Neural cell (in vitro differentiated cells): ENCODE data around the gene LY6G5C. TPM values are rescaled to one million over a fixed set of nuclear protein-coding genes. Genes with fewer than 3 reads are reported as not detected.

Experiments used
- H2AFZ ChIP-seq: fragments of 200-600, 300-800 bp; sonication (generic), shearing (Covaris generic); 2 replicates; pipeline ENCODE4 v1.6.0; 2014; ENCODE audit warnings: low read depth, mild to moderate bottlenecking, antibody characterized with exemption, low read length, moderate library complexity
- H3F3A ChIP-seq: fragments of 200-600 bp; shearing (Covaris generic); 2 replicates; pipeline ENCODE4 v1.6.1; 2016; ENCODE audit warnings: mild to moderate bottlenecking, moderate library complexity, mixed read lengths, antibody characterized with exemption, low read length; ENCODE audit not compliant: insufficient read depth, poor library complexity, severe bottlenecking
- H3K27ac ChIP-seq: fragments of 200-600, 300-800 bp; sonication (generic), shearing (Covaris generic); 2 replicates; pipeline ENCODE4 v1.5.1; 2014; ENCODE audit warnings: mild to moderate bottlenecking, low read length, moderate library complexity
- H3K27me3 ChIP-seq: fragments of 300-800, 200-600 bp; sonication (generic), shearing (Covaris generic); 2 replicates; pipeline ENCODE4 v1.6.0; 2014; ENCODE audit warnings: mild to moderate bottlenecking, low read depth, low read length, moderate library complexity; ENCODE audit not compliant: insufficient read depth
- H3K36me3 ChIP-seq: fragments of 300-800, 200-600 bp; sonication (generic), shearing (Covaris generic); 2 replicates; pipeline ENCODE4 v1.5.1; 2014; ENCODE audit warnings: mild to moderate bottlenecking, antibody characterized with exemption, low read length, moderate library complexity; ENCODE audit not compliant: insufficient read depth
- H3K4me2 ChIP-seq: fragments of 300-800, 200-600 bp; sonication (generic), shearing (Covaris generic); 2 replicates; pipeline ENCODE4 v1.6.0; 2014; ENCODE audit warnings: mild to moderate bottlenecking, low read length
- H3K4me3 ChIP-seq: fragments of 300-800, 200-600 bp; sonication (generic), shearing (Covaris generic); 2 replicates; pipeline ENCODE4 v1.5.1; 2014; ENCODE audit warnings: mild to moderate bottlenecking, low read length, moderate library complexity
- H3K79me2 ChIP-seq: fragments of 200-600 bp; shearing (Covaris generic); replicated peaks from 2 replicates; pipeline ENCODE4 v1.6.0; 2014; ENCODE audit warnings: mild to moderate bottlenecking, low read length, moderate library complexity; ENCODE audit not compliant: insufficient read depth
- H3K9ac ChIP-seq: fragments of 300-800, 200-600 bp; sonication (generic), shearing (Covaris generic); 2 replicates; pipeline ENCODE4 v1.6.1; 2016; ENCODE audit warnings: mild to moderate bottlenecking, low read length, mixed read lengths
- H3K9me2 ChIP-seq: fragments of 200-600 bp; shearing (Covaris generic); 2 replicates; pipeline ENCODE4 v1.6.1; 2016; ENCODE audit warnings: mild to moderate bottlenecking, low read length, mixed read lengths; ENCODE audit not compliant: insufficient read depth
- H3K9me3 ChIP-seq: fragments of 200-600, 300-800 bp; sonication (generic), shearing (Covaris generic); 2 replicates; pipeline ENCODE4 v1.6.1; 2016; ENCODE audit warnings: mild to moderate bottlenecking, mixed run types, low read length, moderate library complexity, mixed read lengths
- H4K20me1 ChIP-seq: fragments of 200-600 bp; shearing (Covaris generic); 2 replicates; pipeline ENCODE4 v1.6.1; 2016; ENCODE audit warnings: mild to moderate bottlenecking, mixed run types; ENCODE audit not compliant: insufficient read depth
- CTCF ChIP-seq: fragments of 450-650 bp; IDR thresholded peaks from 2 replicates; pipeline ENCODE4 v1.5.1; 2014; ENCODE audit warnings: antibody characterized with exemption, mild to moderate bottlenecking, moderate library complexity; ENCODE audit not compliant: poor library complexity, severe bottlenecking
- EP300 ChIP-seq: fragments of 450-650 bp; conservative IDR thresholded peaks from 2 replicates; pipeline ENCODE4 v1.6.1; 2014; ENCODE audit warnings: antibody characterized with exemption, mild to moderate bottlenecking, moderate library complexity; ENCODE audit not compliant: poor library complexity, severe bottlenecking
- EZH2 ChIP-seq: fragments of 200-600, 300-800 bp; shearing (Covaris generic), sonication (generic); IDR thresholded peaks from 2 replicates; pipeline ENCODE4 v1.6.1; 2014; ENCODE audit warnings: antibody characterized with exemption, low read length, borderline replicate concordance, mild to moderate bottlenecking; ENCODE audit not compliant: insufficient read depth, poor library complexity, severe bottlenecking
- MXI1 ChIP-seq: fragments of 450-650 bp; conservative IDR thresholded peaks from 2 replicates; pipeline ENCODE4 v1.6.1; 2014; ENCODE audit warnings: antibody characterized with exemption, mild to moderate bottlenecking; ENCODE audit not compliant: poor library complexity, severe bottlenecking
- POLR2AphosphoS5 ChIP-seq: IDR thresholded peaks from 2 replicates; pipeline ENCODE4 v1.6.1; 2012
- RAD21 ChIP-seq: fragments of 450-650 bp; conservative IDR thresholded peaks from 2 replicates; pipeline ENCODE4 v1.6.1; 2014; ENCODE audit warnings: antibody characterized with exemption, mild to moderate bottlenecking, moderate library complexity
- REST ChIP-seq: IDR thresholded peaks from 2 replicates; pipeline ENCODE4 v1.6.1; 2012; ENCODE audit warnings: borderline replicate concordance
- SMC3 ChIP-seq: fragments of 450-650 bp; conservative IDR thresholded peaks from 2 replicates; pipeline ENCODE4 v1.6.1; 2014; ENCODE audit warnings: antibody characterized with exemption, mild to moderate bottlenecking, moderate library complexity; ENCODE audit not compliant: poor library complexity
- TAF1 ChIP-seq: IDR thresholded peaks from 2 replicates; pipeline ENCODE4 v1.6.1; 2012; ENCODE audit warnings: low read depth
- polyA plus RNA-seq: library from polyadenylated mRNA; depleted of rRNA; stranded (reverse); fragments of >200 nt; gene quantifications from 2 replicates; pipeline ENCODE4 v1.2.3, GENCODE V29; 2014

The LY6G5C gene
- polyA plus RNA-seq, 1 donor from 2014 or later = 13.4 TPM

- Histone ChIP-seq H3K4me2 (no peak within 1 kb of the TSS), H3K36me3 (no peaks in the 10 kb centered on the region), H3K79me2 (peaks cover 12% of the 10 kb centered on the region), H3K9me2 (no peaks in the 10 kb centered on the region), H3K27me3 (no peaks in the 10 kb centered on the region), H3K4me3 (no peak within 1 kb of the TSS), H3K9me3 (no peaks in the 10 kb centered on the region), H3K9ac (no peak within 1 kb of the TSS), H2AFZ (no peak within 1 kb of the TSS), H3K27ac (no peak within 1 kb of the TSS), H4K20me1 (no peaks in the 10 kb centered on the region), H3F3A (no peaks in the 10 kb centered on the region)
- TF ChIP-seq MXI1 (no peak), EP300 (no peak), SMC3 (no peak), EZH2 (no peak), TAF1 (no peak), CTCF (no peak), RAD21 (no peak), REST (no peak), POLR2AphosphoS5 (no peak)
Observed at GRCh38 chr6:31706599-31706998, 25.7 kb upstream of the LY6G5C start, which contains the start of gene LY6G6F. Gene LY6G6F, plus strand, starts transcription at chr6:31706866. Its CDS starts 41 bp downstream, at chr6:31706907.

GRCh38 chr6:31705931-31706330 is 25.1 kb upstream of the LY6G5C start:
- Histone ChIP-seq H3K27me3 (no peaks in the 10 kb centered on the region), H3K9me3 (no peaks in the 10 kb centered on the region), H3K36me3 (no peaks in the 10 kb centered on the region), H3K9me2 (no peaks in the 10 kb centered on the region), H3K4me2 (no peak overlapping the region), H3K9ac (no peak overlapping the region), H3K27ac (no peak overlapping the region), H3F3A (no peaks in the 10 kb centered on the region), H2AFZ (no peak overlapping the region), H4K20me1 (no peaks in the 10 kb centered on the region), H3K4me3 (no peak overlapping the region), H3K79me2 (peaks cover 19% of the 10 kb centered on the region)
- no peak for TF ChIP-seq EP300
- no peak for TF ChIP-seq REST
- TF ChIP-seq EZH2 = no peak
- no peak for TF ChIP-seq SMC3
- TF ChIP-seq RAD21 = no peak
- TF ChIP-seq TAF1 = no peak
- no peak for TF ChIP-seq POLR2AphosphoS5
- no peak for TF ChIP-seq MXI1
- TF ChIP-seq CTCF = no peak
